A673 (cell line): ENCODE data around the gene MDH1B. TPM values are rescaled to one million over a fixed set of nuclear protein-coding genes. Genes with fewer than 3 reads are reported as not detected.

ENCODE experiments used
- BruUV-seq: library from RNA; stranded (reverse); fragments of 400-500 nt; replicated peaks from 2 replicates; lab custom pipeline; 2021; lab: Mats Ljungman, UMichigan
- CTCF ChIA-PET: fragments of 300-600 bp; sonication (Branson Sonifier 250); formaldehyde crosslinking; loops from one replicate; lab custom pipeline; 2022; ENCODE audit warnings: antibody characterized with exemption; lab: Charles Lee
- POLR2A ChIA-PET: fragments of 300-600 bp; sonication (Branson Sonifier 250); formaldehyde crosslinking; loops from one replicate; lab custom pipeline; 2022; ENCODE audit warnings: antibody characterized with exemption; ENCODE audit not compliant: low non-redundant PET; lab: Charles Lee
- DNase-seq: peaks from one replicate; pipeline ENCODE4 v3.0.0-alpha.2; 2015; ENCODE audit warnings: low spot score
- H3K27ac ChIP-seq: fragments of 200-600 bp; sonication (generic); 2 replicates; pipeline ENCODE4 v1.5.1; 2016; ENCODE audit warnings: mixed run types, low read depth, mild to moderate bottlenecking, mixed read lengths, antibody characterized with exemption, low read length; ENCODE audit not compliant: poor library complexity, severe bottlenecking
- H3K27me3 ChIP-seq: fragments of 200-600 bp; sonication (generic); replicated peaks from 2 replicates; pipeline ENCODE4 v1.6.1; 2017; ENCODE audit warnings: mixed run types, low read depth, mild to moderate bottlenecking, mixed read lengths, antibody characterized with exemption, low read length; ENCODE audit not compliant: insufficient read depth, poor library complexity
- H3K36me3 ChIP-seq: fragments of 200-600 bp; sonication (generic); 2 replicates; pipeline ENCODE4 v1.6.1; 2016; ENCODE audit warnings: mixed run types, mild to moderate bottlenecking, mixed read lengths, antibody characterized with exemption, low read length; ENCODE audit not compliant: insufficient read depth, poor library complexity, severe bottlenecking
- H3K4me1 ChIP-seq: fragments of 200-600 bp; sonication (generic); 2 replicates; pipeline ENCODE4 v1.6.1; 2017; ENCODE audit warnings: mixed run types, mild to moderate bottlenecking, mixed read lengths, antibody characterized with exemption, low read length; ENCODE audit not compliant: insufficient read depth, poor library complexity, severe bottlenecking
- H3K4me3 ChIP-seq: fragments of 200-600 bp; sonication (generic); 2 replicates; pipeline ENCODE4 v1.5.1; 2016; ENCODE audit warnings: low read depth, mixed run types, mild to moderate bottlenecking, mixed read lengths, low read length; ENCODE audit not compliant: poor library complexity, severe bottlenecking
- H3K9me3 ChIP-seq: fragments of 200-600 bp; sonication (generic); 2 replicates; pipeline ENCODE4 v1.6.1; 2016; ENCODE audit warnings: mixed run types, low read depth, mild to moderate bottlenecking, mixed read lengths, antibody characterized with exemption, low read length; ENCODE audit not compliant: poor library complexity, severe bottlenecking
- CTCF ChIP-seq: fragments of 300-800, 200-600 bp; sonication (generic); conservative IDR thresholded peaks from 2 replicates; pipeline ENCODE4 v1.5.1; 2017; ENCODE audit warnings: low read depth, mild to moderate bottlenecking, antibody characterized with exemption, low read length, moderate library complexity, mixed read lengths
- EZH2 ChIP-seq: fragments of 200-600 bp; sonication (generic); IDR thresholded peaks from 2 replicates; pipeline ENCODE4 v1.6.1; 2017; ENCODE audit warnings: borderline replicate concordance, low read depth, mild to moderate bottlenecking, mixed read lengths, antibody characterized with exemption, low read length; ENCODE audit not compliant: poor library complexity, severe bottlenecking
- intact Hi-C: fragments of 100-400 bp; cut with micrococcal nuclease; formaldehyde crosslinking; loops from one replicate; pipeline ENCODE4 v1.10.0; 2022; ENCODE audit not compliant: unreplicated experiment
- total RNA-seq: library from RNA; stranded (reverse); gene quantifications from 2 replicates; pipeline ENCODE4 v1.2.3, GENCODE V29; 2021

MDH1B gene
- total RNA-seq, 1 experiment from 2014 or later = 0.86 TPM

GRCh38 chr2:206766057-206766930 is 1.2 kb upstream of the MDH1B start:
- H3K27me3 ChIP-seq = peaks cover 3% of the 10 kb centered on the region
- intact Hi-C loops = no loop called here
- H3K27ac ChIP-seq = peak overlapping the region; percentile 88
- no peaks in the 10 kb centered on the region for H3K9me3 ChIP-seq
- peaks cover 17% of the 10 kb centered on the region for H3K36me3 ChIP-seq
- ChIA-PET CTCF (interaction anchor here (0.7 kb wide), 1 partner anchor 218 kb away, joined by 11 read pairs; no protein-coding TSS in a partner anchor), POLR2A (interaction anchor here (0.7 kb wide), 1 partner anchor 101 kb away, joined by 18 read pairs; no protein-coding TSS in a partner anchor)
- H3K4me3 ChIP-seq = peak overlapping the region; percentile 98
- DNase-seq = peak; percentile 6
- peaks cover 3% of the 10 kb centered on the region for H3K4me1 ChIP-seq
- no TSS peak for BruUV-seq
- TF ChIP-seq CTCF (no peak), EZH2 (no peak)

- Histone ChIP-seq H3K27me3 (peaks cover 15% of the 10 kb centered on the region), H3K36me3 (peaks cover 12% of the 10 kb centered on the region), H3K4me3 (peak overlapping the region; percentile 98), H3K4me1 (peaks cover 3% of the 10 kb centered on the region), H3K27ac (peak overlapping the region; percentile 88), H3K9me3 (no peaks in the 10 kb centered on the region)
- ChIA-PET CTCF (no interaction called here), POLR2A (no interaction called here)
- intact Hi-C loops = no loop called here
- TF ChIP-seq CTCF (no peak), EZH2 (no peak)
- no TSS peak for BruUV-seq
- no peak for DNase-seq
These were observed 371 bp downstream of the MDH1B start for GRCh38 chr2:206764673-206765241.

GRCh38 chr2:206756816-206757215 is 8.3 kb downstream of the MDH1B start:
- BruUV-seq = no TSS peak
- Histone ChIP-seq H3K4me3 (no peak overlapping the region), H3K27me3 (peaks cover 19% of the 10 kb centered on the region), H3K27ac (no peak overlapping the region), H3K4me1 (no peaks in the 10 kb centered on the region), H3K9me3 (no peaks in the 10 kb centered on the region), H3K36me3 (no peaks in the 10 kb centered on the region)
- DNase-seq = no peak
- ChIA-PET CTCF (no interaction called here), POLR2A (no interaction called here)
- intact Hi-C loops = no loop called here
- TF ChIP-seq CTCF (no peak), EZH2 (no peak)
